GM18909 (cell line): Measurements from ENCODE around the gene FAM200C.
"Not testable (repeated sequence)": the region's sequence is repeated elsewhere in the genome, so short reads cannot be mapped to it uniquely, and the experiment has no call there.

Experiments
- ATAC-seq: cut with Tn5 transposase; IDR thresholded peaks from one replicate; pipeline ENCODE4 v1.9.1; 2021; ENCODE audit warnings: mild to moderate bottlenecking; ENCODE audit not compliant: unreplicated experiment, poor library complexity

The FAM200C gene

GRCh38 chr5:160399402-160400353 is at the start of gene FAM200C:
TSS of gene FAM200C (minus strand) at chr5:160400054. CDS start at chr5:160395490, 4,564 bp downstream.
- ATAC-seq = peak; percentile 85

- no peak for ATAC-seq
Observed at GRCh38 chr5:160449458-160449857, 49.6 kb upstream of the FAM200C start.

GRCh38 chr5:160448886-160449285 is 49.0 kb upstream of the FAM200C start:
- ATAC-seq = no peak

- no peak for ATAC-seq
Observed at GRCh38 chr5:160445751-160446150, 45.9 kb upstream of the FAM200C start.

GRCh38 chr5:160445132-160445531 is 45.3 kb upstream of the FAM200C start:
- peak; percentile 49 for ATAC-seq

GRCh38 chr5:160444407-160444806 is 44.6 kb upstream of the FAM200C start:
- no peak for ATAC-seq

GRCh38 chr5:160442824-160443431 is 43.1 kb upstream of the FAM200C start:
- peak; percentile 25 for ATAC-seq

DNA sequence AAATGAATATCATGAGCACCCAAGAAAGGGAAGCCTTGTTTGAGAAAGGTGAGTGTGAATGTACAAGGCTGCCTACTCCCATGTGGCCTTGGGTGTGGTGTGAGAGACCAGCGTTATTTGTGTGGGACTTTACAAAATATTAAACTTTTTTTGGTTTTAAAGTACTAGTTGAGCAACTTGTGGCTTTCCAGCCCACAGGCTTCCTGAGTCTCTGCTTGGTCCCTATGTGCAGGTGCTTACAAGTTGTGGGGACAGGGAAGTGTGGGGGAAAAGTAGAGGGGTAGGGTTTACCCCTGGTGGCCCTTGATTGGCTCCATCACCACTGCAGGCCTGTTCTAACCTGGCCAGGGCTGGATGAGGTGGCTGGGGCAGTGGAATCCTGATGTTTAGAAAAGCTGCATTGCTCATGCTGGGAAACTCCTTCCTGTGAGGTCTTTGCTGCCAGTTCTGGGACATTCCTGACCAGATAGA is 41.5 kb upstream of the FAM200C start:
- peak; percentile 30 for ATAC-seq

DNA sequence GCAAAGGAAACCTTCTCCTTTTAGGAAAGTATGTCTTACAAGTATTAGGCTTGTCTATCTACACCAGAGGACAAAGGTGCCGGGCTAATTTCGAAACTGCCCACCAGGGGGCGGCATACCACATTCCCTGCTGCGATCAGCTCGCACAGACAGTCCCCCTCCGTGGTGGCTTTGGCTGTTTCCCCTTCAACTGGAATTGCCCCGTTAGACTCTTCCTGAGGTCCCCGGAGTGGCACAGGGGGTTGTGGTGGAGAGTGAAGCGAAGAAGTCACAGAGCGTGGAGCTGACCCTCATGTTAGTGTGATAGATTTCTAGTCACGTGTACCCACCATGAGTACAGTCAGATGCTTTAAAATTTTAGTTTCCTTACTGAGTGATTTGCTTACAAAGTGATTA is 39.3 kb upstream of the FAM200C start:
- ATAC-seq = peak; percentile 63

DNA sequence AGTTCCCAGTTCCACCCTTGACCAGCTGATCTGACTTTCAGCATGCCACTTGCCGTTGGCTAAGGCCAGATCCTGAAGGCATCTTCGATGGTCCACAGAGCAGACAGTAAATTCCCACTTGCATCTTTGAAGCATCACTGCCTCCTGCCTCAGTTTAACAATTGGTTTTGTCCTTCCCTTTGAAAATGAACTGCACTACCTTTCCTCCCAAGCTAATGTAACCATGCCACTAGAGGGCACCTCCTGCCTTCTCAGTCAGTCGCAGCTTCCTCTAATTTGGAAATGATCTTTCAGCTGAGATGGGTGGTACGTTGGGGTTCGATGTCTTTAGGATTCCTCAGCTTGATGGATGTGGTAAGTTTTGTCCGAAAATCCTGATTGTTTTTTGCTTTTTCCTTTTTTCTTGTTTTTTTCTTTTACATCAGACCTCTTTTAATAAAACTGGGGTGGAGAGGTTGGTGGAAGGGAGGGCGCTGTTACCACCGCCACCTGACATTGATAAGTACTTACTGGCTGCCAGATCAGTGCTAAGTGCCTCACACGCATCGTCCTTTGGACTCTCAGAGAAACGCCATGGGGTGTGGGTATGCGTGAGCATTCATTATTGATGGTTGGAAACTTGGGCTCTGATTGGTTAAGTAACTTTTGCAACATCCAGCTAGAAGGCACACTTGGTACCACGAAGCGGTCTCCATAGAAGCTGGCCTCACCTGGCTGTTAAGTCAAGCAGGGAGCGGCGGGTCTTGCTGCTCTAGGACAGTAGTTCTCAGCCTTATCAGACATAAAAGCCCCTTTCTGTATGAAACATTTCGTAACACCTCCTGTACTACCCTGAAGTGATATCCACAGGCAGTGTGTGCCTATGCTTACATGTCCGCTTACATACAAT is 38.7 kb upstream of the FAM200C start:
- peak; percentile 35 for ATAC-seq

DNA sequence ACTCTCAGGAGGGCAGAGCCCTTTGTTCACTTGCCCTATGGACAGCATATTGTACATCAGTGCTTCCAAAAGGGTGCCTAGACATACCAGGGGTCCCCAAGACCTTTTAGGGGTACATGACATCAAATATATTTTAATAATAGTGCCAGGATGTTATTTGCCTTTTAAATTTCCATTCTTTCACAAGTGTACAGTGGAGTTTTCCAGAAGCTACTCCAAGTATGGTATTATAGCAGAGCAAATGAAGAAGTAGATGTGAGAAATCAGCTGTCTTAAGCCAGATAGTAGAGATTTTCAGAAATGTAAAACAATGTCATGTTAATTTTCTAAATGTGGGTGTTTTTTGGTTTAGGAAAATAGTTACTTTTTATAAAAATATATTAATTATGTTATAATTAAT is 37.4 kb upstream of the FAM200C start:
- no peak for ATAC-seq

DNA sequence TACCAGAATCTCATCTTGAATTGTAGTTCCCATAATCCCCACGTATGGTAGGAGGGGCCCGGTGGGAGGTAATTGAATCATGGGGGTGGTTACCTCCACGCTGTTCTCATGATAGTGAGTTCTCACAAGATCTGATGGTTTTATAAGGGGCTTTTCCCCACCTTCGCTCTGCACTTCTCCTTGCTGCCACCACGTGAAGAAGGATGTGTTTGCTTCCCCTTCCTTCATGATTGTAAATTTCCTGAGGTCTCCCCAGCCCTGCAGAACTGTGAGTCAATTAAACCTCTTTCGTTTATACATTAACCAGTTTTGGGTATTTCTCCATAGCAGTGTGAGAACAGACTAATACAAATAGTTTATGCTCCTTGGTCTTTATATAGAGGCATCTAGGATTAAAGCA is 36.8 kb upstream of the FAM200C start:
- ATAC-seq = not testable (repeated sequence)

GRCh38 chr5:160436017-160436416 is 36.2 kb upstream of the FAM200C start:
- no peak for ATAC-seq

- no peak for ATAC-seq
Observed at GRCh38 chr5:160435532-160435931, 35.7 kb upstream of the FAM200C start.

GRCh38 chr5:160434022-160434531 is 34.2 kb upstream of the FAM200C start:
- peak; percentile 80 for ATAC-seq

GRCh38 chr5:160432787-160433186 is 32.9 kb upstream of the FAM200C start:
- no peak for ATAC-seq

- ATAC-seq = peak; percentile 41
Observed at GRCh38 chr5:160432196-160432595, 32.3 kb upstream of the FAM200C start.

DNA sequence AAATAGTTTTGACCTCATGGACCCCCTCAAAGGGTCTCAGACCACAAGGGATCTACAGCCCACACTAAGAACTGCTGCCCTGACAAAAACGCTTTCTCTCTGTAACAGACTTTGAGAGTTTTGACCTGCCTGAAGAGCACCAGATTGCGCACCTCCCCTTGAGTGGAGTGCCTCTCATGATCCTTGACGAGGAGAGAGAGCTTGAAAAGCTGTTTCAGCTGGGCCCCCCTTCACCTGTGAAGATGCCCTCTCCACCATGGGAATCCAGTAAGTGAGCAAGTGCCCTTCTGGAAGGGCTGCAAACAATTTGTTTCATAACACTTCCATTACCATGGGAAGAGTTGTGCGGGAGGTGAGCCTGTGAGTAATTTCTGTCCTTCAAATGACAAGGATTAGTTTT is 27.8 kb upstream of the FAM200C start:
- no peak for ATAC-seq

GRCh38 chr5:160423099-160423498 is 23.2 kb upstream of the FAM200C start:
- no peak for ATAC-seq

GRCh38 chr5:160421625-160422258 is 21.9 kb upstream of the FAM200C start, which contains the start of gene PTTG1:
TSS of gene PTTG1 (plus strand) at chr5:160421855. CDS start at chr5:160422313, 458 bp downstream.
- peak; percentile 75 for ATAC-seq
